HG02840 (cell line): Measurements from ENCODE around the gene TBC1D19.

Experiments used
- ATAC-seq: cut with Tn5 transposase; IDR thresholded peaks from one replicate; pipeline ENCODE4 v1.9.1; 2021; ENCODE audit warnings: mild to moderate bottlenecking, moderate library complexity, moderate number of reproducible peaks; ENCODE audit not compliant: unreplicated experiment, low FRiP score

The TBC1D19 gene

GRCh38 chr4:26726655-26727387, 142.9 kb downstream of the TBC1D19 start:
- no peak for ATAC-seq

DNA sequence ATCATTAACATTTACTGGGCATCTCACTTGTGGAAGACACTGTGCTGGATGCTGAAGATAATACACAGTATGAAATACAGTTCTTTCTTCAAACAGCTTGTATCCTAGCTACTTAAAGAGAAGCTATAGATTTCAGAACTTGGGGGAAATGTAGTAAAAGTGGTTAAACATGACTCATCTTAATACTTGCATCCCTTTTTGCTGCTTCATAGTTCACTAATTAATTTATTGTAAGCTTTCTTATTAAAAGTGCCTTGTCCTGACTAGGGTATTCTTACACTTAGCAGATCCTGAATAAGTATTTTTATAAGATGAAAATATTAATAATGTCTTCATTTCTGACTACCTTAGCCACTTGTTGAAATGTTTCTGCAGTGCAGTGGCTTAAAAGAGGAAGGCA, 144.0 kb downstream of the TBC1D19 start:
- no peak for ATAC-seq

DNA sequence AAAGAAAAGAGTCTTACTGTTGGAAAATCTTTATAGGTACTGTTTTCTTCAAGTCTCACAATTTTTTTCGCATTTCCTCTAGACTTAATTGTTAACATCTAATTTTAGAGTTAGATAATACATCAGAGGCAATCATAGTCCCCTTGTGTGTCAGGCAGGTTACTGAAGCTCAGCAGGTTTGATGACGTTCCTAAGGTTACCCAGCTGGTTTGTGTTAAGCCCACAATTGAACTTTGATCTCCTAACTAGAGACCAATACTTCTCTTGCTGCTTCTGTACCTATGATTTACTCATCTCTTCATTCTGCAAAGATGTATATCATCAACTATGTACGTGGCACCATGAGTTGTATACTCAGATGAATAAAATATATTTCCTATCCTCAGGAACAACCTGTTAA, 145.1 kb downstream of the TBC1D19 start:
- ATAC-seq, result no peak

DNA sequence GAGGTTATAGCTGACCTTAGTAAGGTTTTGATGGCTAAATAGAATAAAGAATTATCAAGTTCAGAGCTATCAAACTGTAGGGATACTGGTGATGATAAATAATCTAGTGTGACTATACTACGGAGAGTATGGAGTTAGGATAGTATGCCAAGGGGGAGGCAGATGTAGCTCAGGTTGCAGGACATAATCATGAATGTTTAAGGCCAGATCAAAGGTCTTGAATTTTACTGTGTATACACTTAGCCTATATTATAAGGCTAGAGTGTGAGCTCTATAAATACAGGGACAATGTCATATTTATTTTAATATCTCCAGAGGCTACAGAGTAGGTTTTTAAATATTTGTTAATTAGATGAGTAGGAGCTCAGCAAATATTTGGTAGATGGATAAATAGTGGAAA, 145.7 kb downstream of the TBC1D19 start:
- ATAC-seq, result no peak

DNA sequence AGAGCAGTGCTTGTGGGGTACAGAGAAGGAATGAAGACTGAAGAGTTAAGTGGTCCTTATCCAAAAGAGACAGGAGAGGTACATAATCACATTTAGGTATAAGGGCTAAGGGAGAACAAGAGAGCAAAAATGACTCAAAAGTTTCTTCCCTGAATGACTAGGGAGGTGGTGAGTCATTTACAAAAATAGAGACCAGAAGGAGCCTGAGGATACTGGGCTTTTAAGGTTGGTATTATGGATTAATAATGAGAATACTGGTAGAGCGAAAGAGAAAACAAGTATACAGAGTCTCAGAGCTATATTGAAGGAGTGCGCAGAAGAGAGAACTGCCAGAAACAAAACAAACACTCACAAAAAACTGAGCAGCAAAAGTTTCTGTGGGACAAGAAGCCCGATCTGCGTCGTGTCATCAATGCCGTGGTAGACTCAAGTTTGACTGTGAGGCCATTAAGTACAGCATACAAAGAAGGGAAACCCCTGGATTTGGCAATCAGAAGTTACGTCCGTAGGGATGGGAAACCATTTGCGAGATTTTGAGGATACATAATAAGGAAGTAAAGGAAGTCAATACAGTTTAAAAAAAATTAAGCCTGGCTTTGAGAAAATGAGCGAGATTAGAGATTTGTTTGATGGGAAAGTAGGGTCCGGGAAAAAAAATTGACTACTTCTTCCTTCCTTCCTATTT, 147.6 kb downstream of the TBC1D19 start:
- peak; percentile 86 for ATAC-seq

GRCh38 chr4:26732356-26732755, 148.5 kb downstream of the TBC1D19 start:
- no peak for ATAC-seq

GRCh38 chr4:26736621-26737020, 152.7 kb downstream of the TBC1D19 start:
- no peak for ATAC-seq

- no peak for ATAC-seq
Measured at GRCh38 chr4:26737385-26737784, 153.5 kb downstream of the TBC1D19 start.

DNA sequence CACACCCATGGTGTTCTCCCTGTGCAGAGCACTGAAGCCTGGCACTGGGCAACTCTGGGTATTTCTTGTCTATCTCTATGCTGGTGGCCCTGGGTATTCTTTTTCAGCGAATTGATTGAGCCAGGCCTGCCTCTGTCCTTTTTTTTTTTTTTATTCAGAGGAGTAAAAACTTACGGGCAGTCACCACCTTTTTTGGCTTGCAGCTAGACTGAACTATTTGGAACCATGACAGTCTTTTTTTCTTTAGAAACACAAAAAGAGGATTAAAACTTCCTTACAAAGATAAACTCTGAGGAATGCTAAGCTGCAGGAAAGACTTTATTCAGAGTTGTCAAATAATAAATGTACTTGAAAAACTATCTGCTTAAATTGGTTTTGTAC, 157.6 kb downstream of the TBC1D19 start:
- no peak for ATAC-seq

DNA sequence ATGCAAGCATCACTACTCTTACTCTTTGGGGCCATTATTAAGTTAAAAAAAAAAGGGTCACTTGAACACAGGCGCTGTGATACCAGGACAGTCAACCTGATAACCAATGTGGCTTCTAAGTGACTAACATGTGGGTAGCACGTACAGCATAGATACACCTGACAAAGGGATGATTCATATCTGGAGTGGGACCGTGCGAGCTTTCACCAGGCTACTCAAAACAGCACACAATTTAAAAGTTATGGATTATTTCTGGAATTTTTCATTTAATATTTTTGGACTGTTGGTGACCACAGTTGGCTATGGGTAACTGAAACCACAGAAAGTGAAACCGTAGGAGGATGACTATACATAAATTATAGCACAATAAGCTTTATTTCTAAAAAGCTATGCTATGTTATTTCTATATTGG, 162.9 kb downstream of the TBC1D19 start:
- ATAC-seq, result peak; percentile 99

DNA sequence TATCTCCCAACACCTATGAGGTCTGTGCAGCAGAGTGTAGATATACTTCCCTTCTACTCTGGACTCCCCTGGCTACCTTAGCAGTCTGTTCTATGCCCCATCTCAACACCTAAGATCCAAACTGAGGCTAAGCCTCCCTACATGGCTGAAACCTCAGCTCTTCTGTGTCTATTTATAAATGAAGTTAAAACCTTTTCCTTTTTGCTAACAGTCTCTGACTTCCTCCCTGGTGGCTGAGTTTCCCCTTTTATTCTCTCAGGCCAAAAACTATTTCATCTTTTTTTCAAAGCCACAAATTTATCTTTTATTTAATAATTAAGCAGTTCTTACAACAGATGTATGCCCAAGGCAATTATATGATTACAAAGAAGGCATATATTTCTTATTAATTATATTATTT, 164.9 kb downstream of the TBC1D19 start:
- ATAC-seq, result no peak

- no peak for ATAC-seq
Measured at GRCh38 chr4:26749867-26750266, 166.0 kb downstream of the TBC1D19 start.

DNA sequence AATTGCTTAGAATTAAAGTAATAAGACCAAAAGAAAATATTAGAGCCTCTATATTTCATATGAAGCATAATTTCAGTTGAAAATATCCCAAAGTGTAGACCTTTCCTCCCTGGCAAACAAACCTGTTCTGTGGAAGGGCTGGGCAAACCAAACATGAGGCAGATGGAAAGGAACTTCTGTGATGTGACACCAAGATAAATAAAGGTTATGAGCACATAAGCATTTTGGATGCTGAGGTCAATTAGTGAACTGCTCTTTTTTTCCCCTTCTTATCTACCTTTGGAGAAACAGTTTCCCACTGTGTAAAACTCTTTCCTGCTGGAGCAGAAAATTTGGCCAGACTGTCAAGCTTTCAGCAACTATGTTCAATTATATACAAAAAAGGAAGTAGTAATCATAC, 167.1 kb downstream of the TBC1D19 start:
- ATAC-seq, result no peak

GRCh38 chr4:26751838-26752237, 168.0 kb downstream of the TBC1D19 start:
- peak; percentile 84 for ATAC-seq

GRCh38 chr4:26753187-26753586, 169.3 kb downstream of the TBC1D19 start:
- no peak for ATAC-seq

GRCh38 chr4:26753617-26754016, 169.7 kb downstream of the TBC1D19 start:
- ATAC-seq, result no peak

GRCh38 chr4:26757751-26758150, 173.9 kb downstream of the TBC1D19 start:
- ATAC-seq, result no peak

GRCh38 chr4:26758899-26759298, 175.0 kb downstream of the TBC1D19 start:
- ATAC-seq, result no peak

DNA sequence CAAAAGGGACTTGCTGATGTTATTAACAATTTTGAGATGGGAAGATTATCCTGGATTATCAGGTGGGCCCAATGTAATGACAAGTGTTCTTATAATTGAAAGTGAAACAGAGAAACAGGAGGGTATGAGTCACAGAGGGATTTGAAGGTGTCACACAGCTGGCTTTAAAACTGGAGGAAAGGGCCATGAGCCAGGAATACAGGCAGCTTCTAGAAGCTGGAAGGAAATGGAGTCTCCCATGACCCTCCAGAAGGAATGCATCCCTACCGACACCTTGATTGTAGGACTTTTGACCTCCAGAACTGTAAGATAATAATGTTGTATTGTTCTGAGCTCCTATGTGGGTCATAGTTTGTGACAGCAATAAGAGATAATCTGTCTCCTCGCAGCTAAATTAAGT, 178.8 kb downstream of the TBC1D19 start:
- no peak for ATAC-seq

DNA sequence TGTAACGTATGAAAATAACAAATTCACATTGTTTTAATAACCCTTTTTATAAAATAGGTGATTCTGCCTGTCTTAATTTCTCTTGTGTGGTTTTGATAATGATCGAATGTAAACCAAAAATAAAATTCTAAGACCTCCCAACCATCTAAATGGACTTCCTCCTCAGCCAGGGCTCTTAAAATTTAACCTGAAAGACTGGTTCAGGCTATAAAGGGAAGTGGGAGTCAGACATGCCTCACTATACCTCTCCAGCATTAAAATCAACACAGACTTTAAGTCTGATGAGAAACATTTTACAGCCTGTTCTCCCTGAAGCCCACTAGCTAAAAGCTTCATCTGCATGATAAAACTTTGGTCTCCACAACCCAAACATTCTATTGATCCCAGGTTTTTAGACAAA, 179.2 kb downstream of the TBC1D19 start:
- no peak for ATAC-seq

- no peak for ATAC-seq
Measured at GRCh38 chr4:26763648-26764047, 179.8 kb downstream of the TBC1D19 start.

GRCh38 chr4:26764231-26764630, 180.3 kb downstream of the TBC1D19 start:
- ATAC-seq, result no peak
